Heart right ventricle (tissue), 16 donors: Measurements from ENCODE around the gene ANKRD65. TPM values are rescaled to one million over a fixed set of nuclear protein-coding genes. Genes with fewer than 3 reads are reported as not detected.

Experiments
- ATAC-seq, 8 donors: fragments of 200-7000 bp; cut with Tn5 transposase; one replicate each; pipeline ENCODE4 v1.9.1; 2020; ENCODE audit warnings: mild to moderate bottlenecking in 8 of 8, moderate library complexity in 8 of 8, moderate number of reproducible peaks in 1 of 8
- DNase-seq, 2 donors: peaks; one replicate each; pipeline ENCODE4 v3.0.0-alpha.2; 2020
- H3K27ac ChIP-seq, 10 donors: fragments of 200-600 bp; sonication (generic) in 2 of 10; one replicate each; pipeline versions ENCODE4 v1.5.0 to v1.8.0; 2020 to 2022; ENCODE audit warnings: mild to moderate bottlenecking in 3 of 10
- H3K27me3 ChIP-seq, 7 donors: fragments of 200-600 bp; one replicate each; pipeline ENCODE4 v1.8.0; 2021 to 2022; ENCODE audit warnings: mild to moderate bottlenecking in 2 of 7
- H3K36me3 ChIP-seq, 9 donors: fragments of 200-600 bp; sonication (generic) in 1 of 9; one replicate each; pipeline versions ENCODE4 v1.5.0 to v1.8.0; 2020 to 2022; ENCODE audit warnings: mild to moderate bottlenecking in 2 of 9
- H3K4me1 ChIP-seq, 9 donors: fragments of 200-600 bp; sonication (generic) in 1 of 9; one replicate each; pipeline versions ENCODE4 v1.5.0 to v1.8.0; 2020 to 2022; ENCODE audit warnings: mild to moderate bottlenecking in 4 of 9
- H3K4me3 ChIP-seq, 10 donors: fragments of 200-600 bp; sonication (generic) in 2 of 10; one replicate each; pipeline versions ENCODE4 v1.5.0 to v1.8.0; 2020 to 2022; ENCODE audit warnings: mild to moderate bottlenecking in 7 of 10, moderate library complexity in 2 of 10
- H3K9me3 ChIP-seq, 11 donors: fragments of 200-600 bp in 10 of 11; sonication (generic) in 2 of 11; one replicate each; pipeline versions ENCODE4 v1.5.0 to v1.8.0; 2013 to 2022; ENCODE audit warnings: mild to moderate bottlenecking in 2 of 11, control low read depth in 1 of 11, moderate library complexity in 1 of 11
- CTCF ChIP-seq, 9 donors: fragments of 200-600 bp; sonication (generic) in 2 of 9; IDR thresholded peaks; one replicate each; pipeline versions ENCODE4 v1.5.0 to v1.8.0; 2021 to 2022; ENCODE audit warnings: antibody characterized with exemption in 9 of 9, mild to moderate bottlenecking in 5 of 9, moderate library complexity in 1 of 9
- WGBS, 2 donors: extraction: QIAGEN DNeasy Blood & Tissue Kit; methylation state at CpG; one replicate each; pipeline ENCODE4 v1.1.7; 2013; ENCODE audit warnings: inconsistent platforms in 1 of 2; 5-methylcytosine and 5-hydroxymethylcytosine counted together
- intact Hi-C, 10 donors: fragments of 100-400 bp; cut with DNase I; formaldehyde crosslinking; loops; one replicate each; pipeline versions ENCODE4 v1.11.1 to v1.14.2; 2022
- polyA plus RNA-seq, 2 donors: library from polyadenylated mRNA; stranded (reverse); fragments of 200-250 nt; gene quantifications; one replicate each; pipeline ENCODE4 v1.2.3, GENCODE V29; 2013
- total RNA-seq, 10 donors: library from RNA; stranded (reverse); fragmentation: NEBNext Ultra II Directional in 3 of 10; extraction: Animal tissue kit (Norgen Biotek cat#: 25700) in 3 of 10; gene quantifications; one replicate each; pipeline versions ENCODE4 v1.2.1 to v1.2.4, GENCODE V29; 2021 to 2023
- donor health status: Arrhythmogenic right ventricular cardiomyopathy.
- donor health status: ischemic (EF 13 %, LVEDD 7.1; RV severe dilation, severe dysfunction).
- donor health status: healthy with polysubstance abuse.
- donor health status: DM: no; HTN: yes; CAD: no.
- donor health status: DM: no; HTN: no; CAD: no.
- donor health status: ischemic (EF 25% LVEDD 6.9; RV normal size, moderate dysfunction).
- donor health status: ischemic (EF 25% LVEDD 5.7; RV mildly dilated, moderate dysfunction).
- donor health status: healthy.
- donor health status: DM: yes; HTN: yes; CAD: no.
- donor health status: Ischemic cardiomyopathy.
- donor health status: ischemic (EF 35%, LVEDD 5.7; RV mildly dilated, moderate dysfunction).
- donor health status: nonischemic (EF 11% LVEDD 7.7; RV severe dilation, severe dysfunction).
- donor health status: DM: yes; HTN: yes; CAD: no.
- donor health status: PGD.
- donor health status: ischemic (EF 29% LVEDD 5.4; RV normal size, mild dysfunction).
- donor health status: nonischemic (EF 23%, LVEDD 6.1; RV moderate dilation, normal function).

The ANKRD65 gene
- total and polyA plus RNA-seq, 12 donors = 0.37 to 3.1 (median 1.8) TPM

- no peak for TF ChIP-seq CTCF (IDR thresholded peaks at IDR 0.05)
- intact Hi-C loops = loop anchor here in 1 of 10 donors (10.0 kb wide), 1 partner anchor 72 kb away; no protein-coding TSS in a partner anchor
- peak overlapping the region in 9 of 10 donors; percentile 4 to 69 (median 64) for H3K4me3 ChIP-seq
- 41 to 53% methylated on average over 34 of the region's 34 CpGs for WGBS, 2 donors
- DNase-seq (peak; percentile 67 to 77), ATAC-seq (peak; percentile 13 to 65 (median 48))
- H3K9me3 ChIP-seq = no peaks in the 10 kb centered on the region
- H3K27me3 ChIP-seq = peaks cover 0 to 59% (median 9%) of the 10 kb centered on the region in 7 donors
- peaks cover 53 to 94% (median 76%) of the 10 kb centered on the region in 9 donors for H3K4me1 ChIP-seq
- H3K27ac ChIP-seq = peak overlapping the region; percentile 79 to 98 (median 92)
- H3K36me3 ChIP-seq = no peaks in the 10 kb centered on the region
Observed at GRCh38 chr1:1432951-1433803, 12.1 kb upstream of the ANKRD65 start.

GRCh38 chr1:1432274-1432950 is 11.3 kb upstream of the ANKRD65 start:
- H3K36me3 ChIP-seq = no peaks in the 10 kb centered on the region
- intact Hi-C loops = loop anchor here in 1 of 10 donors (10.0 kb wide), 1 partner anchor 72 kb away; no protein-coding TSS in a partner anchor
- no peaks in the 10 kb centered on the region for H3K9me3 ChIP-seq
- ATAC-seq (no peak), DNase-seq (no peak)
- H3K27ac ChIP-seq = peak overlapping the region; percentile 79 to 98 (median 92)
- TF ChIP-seq CTCF (IDR thresholded peaks at IDR 0.05) = no peak
- peaks cover 0 to 54% (median 9%) of the 10 kb centered on the region in 7 donors for H3K27me3 ChIP-seq
- H3K4me1 ChIP-seq = peaks cover 53 to 88% (median 76%) of the 10 kb centered on the region in 9 donors
- 54 to 62% methylated on average over 28 of the region's 28 CpGs for WGBS, 2 donors
- peak overlapping the region in 5 of 10 donors; percentile 59 to 69 (median 65) for H3K4me3 ChIP-seq

DNA sequence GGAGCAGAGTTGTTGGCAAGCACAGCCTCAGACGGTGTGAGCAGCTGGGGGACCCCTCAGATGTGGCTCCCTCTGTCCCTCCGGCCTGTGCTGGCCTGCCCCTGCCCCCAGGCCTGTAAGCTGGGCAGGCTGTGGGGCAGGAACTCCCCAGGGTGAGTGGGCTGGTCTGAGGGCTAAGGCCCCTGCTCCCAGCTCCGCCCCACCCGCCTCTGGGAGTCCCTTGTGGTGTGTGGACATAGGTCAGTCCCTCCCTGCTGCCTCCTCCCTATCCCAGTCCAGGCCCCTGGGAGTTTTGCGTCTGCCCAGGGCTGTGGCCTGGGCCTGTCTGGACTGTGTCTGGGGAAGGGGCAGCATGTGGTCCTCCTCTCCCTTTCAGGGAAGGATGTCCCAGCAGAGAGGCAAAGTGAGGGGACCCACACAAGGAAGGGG is 10.8 kb upstream of the ANKRD65 start:
- peak; percentile 61 to 82 for DNase-seq
- no peaks in the 10 kb centered on the region for H3K9me3 ChIP-seq
- H3K27ac ChIP-seq = peak overlapping the region; percentile 79 to 98 (median 92)
- peaks cover 0 to 49% (median 9%) of the 10 kb centered on the region in 7 donors for H3K27me3 ChIP-seq
- TF ChIP-seq CTCF (IDR thresholded peaks at IDR 0.05) = no peak
- intact Hi-C loops = loop anchor here in 1 of 10 donors (10.0 kb wide), 1 partner anchor 73 kb away; no protein-coding TSS in a partner anchor
- 33 to 41% methylated on average over 5 of the region's 5 CpGs for WGBS, 2 donors
- no peak overlapping the region for H3K4me3 ChIP-seq
- ATAC-seq = peak; percentile 4 to 43 (median 20)
- H3K4me1 ChIP-seq = peaks cover 53 to 83% (median 74%) of the 10 kb centered on the region in 9 donors
- no peaks in the 10 kb centered on the region for H3K36me3 ChIP-seq
